K562 (cell line): ENCODE results near the gene ZNF236. TPM values are rescaled to one million over a fixed set of nuclear protein-coding genes. Genes with fewer than 3 reads are reported as not detected.

Source experiments
- ATAC-seq: fragments of 200-7000 bp; cut with Tn5 transposase; 3 replicates; pipeline ENCODE4 v1.9.1; 2020; ENCODE audit warnings: moderate library complexity
- BruUV-seq: library from RNA; stranded (reverse); fragments of 400-500 nt; replicated peaks from 2 replicates; lab custom pipeline; 2021; lab: Mats Ljungman, UMichigan
- CTCF ChIA-PET: fragments of 300-600 bp; formaldehyde crosslinking; extraction: SDS; loops from one replicate; lab custom pipeline; 2021; ENCODE audit warnings: low intra/inter-chr PET ratio; lab: Yijun Ruan, JAX
- POLR2A ChIA-PET: fragments of 300-600, 350-650 bp; sonication (Branson Sonifier 250); formaldehyde crosslinking; extraction: SDS; loops from one replicate; lab custom pipeline; 2021; ENCODE audit warnings: antibody characterized with exemption, inconsistent platforms; lab: Yijun Ruan, JAX
- DNase-seq, 4 experiments: peaks; one replicate each; pipeline versions ENCODE4 v3.0.0 to v3.0.0-alpha.2; 2011 to 2018; ENCODE audit warnings: low spot score in 3 of 4, mixed read lengths in 3 of 4; ENCODE audit errors: extremely low read depth in 1 of 4
- FAIRE-seq: peaks from 2 replicates; lab custom pipeline; 2011; peaks lifted over from hg19 to GRCh38; lab: Jason Lieb, UNC
- H2AFZ ChIP-seq: 2 replicates; pipeline ENCODE4 v1.6.0; 2011; ENCODE audit warnings: low read depth, low read length, control low read depth, inconsistent platforms
- H3K27ac ChIP-seq: fragments of 200-600 bp; 3 replicates; pipeline ENCODE4 v1.8.0; 2011; ENCODE audit warnings: low read depth, mild to moderate bottlenecking, control low read depth, inconsistent platforms, low read length, moderate library complexity, mixed read lengths; ENCODE audit errors: extremely low read depth
- H3K27me3 ChIP-seq, 2 experiments: fragments of 300-600 bp in 1 of 2; 2 replicates in 1 of 2; 3 replicates in 1 of 2; pipeline versions ENCODE4 v1.6.0 to v1.8.0; 2011; ENCODE audit warnings: inconsistent platforms in 2 of 2, low read length in 2 of 2, mild to moderate bottlenecking in 1 of 2, mixed read lengths in 1 of 2, moderate library complexity in 1 of 2; ENCODE audit not compliant: control insufficient read depth in 2 of 2, insufficient read depth in 2 of 2
- H3K36me3 ChIP-seq: fragments of 300-600 bp; 3 replicates; pipeline ENCODE4 v1.8.0; 2011; ENCODE audit warnings: mild to moderate bottlenecking, low read length, inconsistent platforms; ENCODE audit not compliant: control insufficient read depth, insufficient read depth
- H3K4me1 ChIP-seq, 2 experiments: fragments of 200-600 bp in 1 of 2; replicated peaks in 1 of 2; 2 replicates in 1 of 2; 3 replicates in 1 of 2; pipeline versions ENCODE4 v1.5.1 to v1.8.0; 2011; ENCODE audit warnings: inconsistent platforms in 2 of 2, low read length in 2 of 2, mild to moderate bottlenecking in 1 of 2, mixed read lengths in 1 of 2, moderate library complexity in 1 of 2; ENCODE audit not compliant: control insufficient read depth in 2 of 2, insufficient read depth in 2 of 2
- H3K4me2 ChIP-seq: 2 replicates; pipeline ENCODE4 v1.6.1; 2011; ENCODE audit warnings: low read length, control low read depth, inconsistent platforms, mixed read lengths; ENCODE audit not compliant: insufficient read depth
- H3K4me3 ChIP-seq: fragments of 200-600 bp; sonication (generic), shearing (Covaris generic); 2 replicates; pipeline ENCODE4 v1.5.1; 2016; ENCODE audit warnings: control low read depth, inconsistent platforms
- H3K79me2 ChIP-seq: fragments of 200-600 bp; 3 replicates; pipeline ENCODE4 v1.8.0; 2011; ENCODE audit warnings: low read length, inconsistent platforms; ENCODE audit not compliant: control insufficient read depth, insufficient read depth
- H3K9ac ChIP-seq, 2 experiments: 2 replicates each; pipeline versions ENCODE4 v1.6.0 to v1.6.1; 2011; ENCODE audit warnings: low read depth in 2 of 2, low read length in 2 of 2, control low read depth in 1 of 2, inconsistent platforms in 1 of 2, mild to moderate bottlenecking in 1 of 2, mixed read lengths in 1 of 2; ENCODE audit not compliant: insufficient read depth in 1 of 2
- H3K9me1 ChIP-seq: one replicate; pipeline ENCODE4 v1.6.0; 2011; ENCODE audit warnings: inconsistent platforms, mild to moderate bottlenecking, low read length, moderate library complexity; ENCODE audit not compliant: control insufficient read depth, insufficient read depth
- H3K9me3 ChIP-seq: replicated peaks from 2 replicates; pipeline ENCODE4 v1.5.1; 2011; ENCODE audit warnings: low read depth, low read length, inconsistent platforms; ENCODE audit not compliant: control insufficient read depth, insufficient read depth
- H4K20me1 ChIP-seq: replicated peaks from 2 replicates; pipeline ENCODE4 v1.6.1; 2011; ENCODE audit warnings: low read length, inconsistent platforms, mixed read lengths; ENCODE audit not compliant: control insufficient read depth, insufficient read depth
- CCNT2 ChIP-seq: IDR thresholded peaks from 2 replicates; pipeline ENCODE4 v1.6.1; 2011; ENCODE audit warnings: borderline replicate concordance, low read depth, mild to moderate bottlenecking, moderate library complexity, mixed read lengths, low read length; ENCODE audit not compliant: insufficient read length; ENCODE audit errors: extremely low read depth
- CEBPB ChIP-seq: fragments of 450-650 bp; IDR thresholded peaks from 2 replicates; pipeline ENCODE4 v1.6.1; 2016; ENCODE audit warnings: missing genetic modification characterization, missing compliant biosample characterization
- CEBPG ChIP-seq, 3 experiments: fragments of 200-800 bp in 1 of 3; sonication (Bioruptor generic) in 1 of 3; sonication (generic) in 1 of 3; formaldehyde crosslinking in 1 of 3; IDR thresholded peaks in 2 of 3; conservative IDR thresholded peaks in 1 of 3; 2 replicates each; pipeline versions ENCODE4 v1.6.1 to v1.8.0; 2016 to 2022; ENCODE audit warnings: missing compliant biosample characterization in 2 of 3, missing genetic modification characterization in 2 of 3, mild to moderate bottlenecking in 1 of 3, missing genetic modification reagents in 1 of 3
- ERF ChIP-seq: fragments of 450-650 bp; formaldehyde crosslinking; IDR thresholded peaks from 2 replicates; pipeline ENCODE4 v1.4.0; 2020; ENCODE audit warnings: mild to moderate bottlenecking, mixed read lengths
- FOSL1 ChIP-seq: fragments of 200-800 bp; sonication (Bioruptor generic); conservative IDR thresholded peaks from 2 replicates; pipeline ENCODE4 v1.6.1; 2016; ENCODE audit warnings: missing genetic modification characterization, missing compliant biosample characterization
- HDGF ChIP-seq: fragments of 450-650 bp; IDR thresholded peaks from 2 replicates; pipeline ENCODE4 v1.6.1; 2016
- HNRNPUL1 ChIP-seq: fragments of 200-400 bp; formaldehyde crosslinking; IDR thresholded peaks from 2 replicates; pipeline ENCODE4 v1.6.1; 2017; ENCODE audit warnings: low read length
- ILK ChIP-seq: fragments of 450-650 bp; IDR thresholded peaks from 2 replicates; pipeline ENCODE4 v1.6.1; 2016; ENCODE audit warnings: missing genetic modification characterization, low read depth, mild to moderate bottlenecking, missing compliant biosample characterization, moderate library complexity, borderline replicate concordance
- MAFG ChIP-seq: fragments of 450-650 bp; conservative IDR thresholded peaks from 2 replicates; pipeline ENCODE4 v1.6.1; 2016; ENCODE audit warnings: missing genetic modification characterization, missing compliant biosample characterization
- PHF21A ChIP-seq: fragments of 450-650 bp; IDR thresholded peaks from 2 replicates; pipeline ENCODE4 v1.6.1; 2017; ENCODE audit warnings: low read depth, borderline replicate concordance
- RUNX1 ChIP-seq: sonication (generic); IDR thresholded peaks from 2 replicates; pipeline ENCODE4 v1.6.1; 2016; ENCODE audit warnings: antibody characterized with exemption, low read depth
- ZBTB34 ChIP-seq: fragments of 250-450 bp; sonication (Bioruptor Pico); IDR thresholded peaks from 2 replicates; pipeline ENCODE4 v1.8.0; 2021; ENCODE audit warnings: mild to moderate bottlenecking, moderate library complexity
- ZNF143 ChIP-seq: sonication (generic); formaldehyde crosslinking; IDR thresholded peaks from 2 replicates; pipeline ENCODE4 v1.9.0; 2022; ENCODE audit warnings: mild to moderate bottlenecking, missing genetic modification reagents
- ZNF24 ChIP-seq: fragments of 450-650 bp; IDR thresholded peaks from 2 replicates; pipeline ENCODE4 v1.6.1; 2016
- ZNF507 ChIP-seq: conservative IDR thresholded peaks from 2 replicates; pipeline ENCODE4 v1.6.1; 2017; ENCODE audit warnings: missing genetic modification characterization, missing compliant biosample characterization
- WGBS: fragments of 100-300 bp; shearing (Covaris generic); methylation state at CpG from one replicate; pipeline ENCODE4 v1.1.6; 2016; ENCODE audit warnings: low coverage, mixed read lengths; ENCODE audit not compliant: insufficient coverage; ENCODE audit errors: missing lambda C conversion rate; 5-methylcytosine and 5-hydroxymethylcytosine counted together
- in situ Hi-C: fragments of 300-500 bp; cut with MboI; formaldehyde crosslinking; loops from 4 replicates; pipeline ENCODE4 v1.15.0; 2018; ENCODE audit warnings: inconsistent platforms, mixed read lengths
- intact Hi-C: fragments of 100-400 bp; cut with micrococcal nuclease; formaldehyde crosslinking; loops from 2 replicates; pipeline ENCODE4 v1.14.2; 2022
- polyA plus RNA-seq, 8 experiments: library from polyadenylated mRNA; depleted of rRNA in 4 of 8; stranded (reverse) in 5 of 8; unstranded in 3 of 8; fragments of >200 nt; fragmentation: Nextera tagmentation in 2 of 8; fragmentation: Illumina TruSeq in 1 of 8; extraction: Ambion mirVana in 2 of 8; extraction: Trizol in 1 of 8; gene quantifications; 2 replicates each; pipeline versions ENCODE4 v1.2.1 to v1.2.3, GENCODE V29; 2011 to 2014; ENCODE audit warnings: inconsistent platforms in 1 of 8, missing spikeins in 1 of 8
- total RNA-seq, 7 experiments: library from RNA; depleted of rRNA in 6 of 7; stranded (reverse); fragments of >200 nt in 6 of 7; fragmentation: Illumina TruSeq in 2 of 7; extraction: Trizol in 2 of 7; gene quantifications; 2 replicates each; pipeline versions ENCODE4 v1.2.1 to v1.2.3, GENCODE V29; 2011 to 2021; ENCODE audit warnings: low replicate concordance in 1 of 7
- TF ChIP-seq, protein P1 (sequence below): sonication (generic); formaldehyde crosslinking; IDR thresholded peaks from 2 replicates; pipeline ENCODE4 v1.8.1; 2023; ENCODE audit warnings: mild to moderate bottlenecking, missing genetic modification reagents, moderate library complexity

Gene ZNF236
- total and polyA plus RNA-seq, 9 of the 15 experiments (the other 6 are each of a cell fraction or from before 2014, with no cell fraction given) = 0.35 to 8.7 (median 3.4) TPM

GRCh38 chr18:76844742-76845477, 22.6 kb downstream of the ZNF236 start:
- intact Hi-C loops (no loop called here), in situ Hi-C loops (no loop called here)
- Histone ChIP-seq H3K79me2 (no peaks in the 10 kb centered on the region; the same call in 2 of the 3 replicates), H3K4me1 (no peaks in the 10 kb centered on the region; a peak in 1 of 5 replicates), H3K4me2 (no peak overlapping the region), H3K36me3 (no peaks in the 10 kb centered on the region), H3K27me3 (no peaks in the 10 kb centered on the region), H3K9ac (no peak overlapping the region), H2AFZ (no peak overlapping the region), H4K20me1 (no peaks in the 10 kb centered on the region), H3K27ac (no peak overlapping the region), H3K4me3 (no peak overlapping the region), H3K9me1 (no peaks in the 10 kb centered on the region), H3K9me3 (no peaks in the 10 kb centered on the region)
- no peak for DNase-seq
- ATAC-seq = no peak
- WGBS = 47% methylated on average over 3 of the region's 4 CpGs
- TF ChIP-seq PHF21A (no peak), FOSL1 (tag) (no peak), ZNF143 (no peak), RUNX1 (no peak), CEBPG (CRISPR knock-in tag; IDR thresholded peaks at IDR 0.05) (no peak), CEBPG (tag; conservative IDR thresholded peaks at IDR 0.05 in 1 of 2, IDR thresholded peaks at IDR 0.05 in 1 of 2) (0 out of 4 replicates have a peak, but pooled peaks of 1 of the 2 experiments have one; percentile 17), ZNF24 (no peak), CEBPB (tag) (0 out of 2 replicates have a peak, but pooled peaks have one; percentile 7), ILK (tag) (no peak), ZNF507 (tag) (no peak), CCNT2 (no peak), ZBTB34 (CRISPR knock-in tag) (no peak), ERF (CRISPR knock-in tag) (no peak), MAFG (tag) (no peak), HDGF (no peak), HNRNPUL1 (no peak)
- TF ChIP-seq, protein P1, sequence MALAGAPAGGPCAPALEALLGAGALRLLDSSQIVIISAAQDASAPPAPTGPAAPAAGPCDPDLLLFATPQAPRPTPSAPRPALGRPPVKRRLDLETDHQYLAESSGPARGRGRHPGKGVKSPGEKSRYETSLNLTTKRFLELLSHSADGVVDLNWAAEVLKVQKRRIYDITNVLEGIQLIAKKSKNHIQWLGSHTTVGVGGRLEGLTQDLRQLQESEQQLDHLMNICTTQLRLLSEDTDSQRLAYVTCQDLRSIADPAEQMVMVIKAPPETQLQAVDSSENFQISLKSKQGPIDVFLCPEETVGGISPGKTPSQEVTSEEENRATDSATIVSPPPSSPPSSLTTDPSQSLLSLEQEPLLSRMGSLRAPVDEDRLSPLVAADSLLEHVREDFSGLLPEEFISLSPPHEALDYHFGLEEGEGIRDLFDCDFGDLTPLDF (CRISPR knock-in tag) = no peak
- ChIA-PET POLR2A (no interaction called here), CTCF (no interaction called here)
- no peak for FAIRE-seq
- no TSS peak for BruUV-seq
